DOHH2 (cell line): ENCODE measurements around the gene SMIM21.

Experiments
- H3F3A ChIP-seq: fragments of 200-600 bp; sonication (generic), shearing (Covaris generic); 2 replicates; pipeline ENCODE4 v1.6.0; 2016; ENCODE audit warnings: antibody characterized with exemption, mild to moderate bottlenecking; ENCODE audit not compliant: control insufficient read depth, insufficient read depth
- H3K27ac ChIP-seq: fragments of 200-600 bp; sonication (generic); 2 replicates; pipeline ENCODE4 v1.5.1; 2014; ENCODE audit warnings: low read depth, mild to moderate bottlenecking, low read length, moderate library complexity
- H3K27me3 ChIP-seq: fragments of 200-600 bp; sonication (generic); 2 replicates; pipeline ENCODE4 v1.6.1; 2014; ENCODE audit warnings: mild to moderate bottlenecking, low read length, mixed read lengths; ENCODE audit not compliant: control insufficient read depth
- H3K36me3 ChIP-seq: fragments of 200-600 bp; sonication (generic); 2 replicates; pipeline ENCODE4 v1.6.1; 2014; ENCODE audit warnings: mild to moderate bottlenecking, low read length, moderate library complexity, mixed read lengths; ENCODE audit not compliant: control insufficient read depth
- H3K4me1 ChIP-seq: fragments of 200-600 bp; sonication (generic); 2 replicates; pipeline ENCODE4 v1.6.1; 2014; ENCODE audit warnings: mild to moderate bottlenecking, low read length, mixed read lengths; ENCODE audit not compliant: control insufficient read depth
- H3K4me2 ChIP-seq: fragments of 200-600 bp; sonication (generic); 2 replicates; pipeline ENCODE4 v1.6.0; 2014; ENCODE audit warnings: mild to moderate bottlenecking, low read length, moderate library complexity
- H3K4me3 ChIP-seq: fragments of 200-600 bp; sonication (generic); 2 replicates; pipeline ENCODE4 v1.5.1; 2014; ENCODE audit warnings: mild to moderate bottlenecking, low read length, mixed read lengths
- H3K79me2 ChIP-seq: fragments of 200-600 bp; sonication (generic); 2 replicates; pipeline ENCODE4 v1.6.1; 2014; ENCODE audit warnings: mild to moderate bottlenecking, low read length, mixed read lengths; ENCODE audit not compliant: control insufficient read depth
- H3K9me2 ChIP-seq: fragments of 200-600 bp; sonication (generic); replicated peaks from 2 replicates; pipeline ENCODE4 v1.6.1; 2014; ENCODE audit warnings: mild to moderate bottlenecking, low read length, mixed read lengths; ENCODE audit not compliant: control insufficient read depth
- H3K9me3 ChIP-seq: fragments of 200-600 bp; sonication (generic); 2 replicates; pipeline ENCODE4 v1.6.1; 2014; ENCODE audit warnings: antibody characterized with exemption, low read length, mixed read lengths; ENCODE audit not compliant: control insufficient read depth, insufficient read depth
- H4K20me1 ChIP-seq: fragments of 200-600 bp; sonication (generic); 2 replicates; pipeline ENCODE4 v1.6.0; 2014; ENCODE audit warnings: low read depth, mild to moderate bottlenecking, antibody characterized with exemption, low read length, moderate library complexity; ENCODE audit not compliant: control insufficient read depth, insufficient read depth
- EZH2phosphoT487 ChIP-seq: fragments of 200-600 bp; sonication (generic); IDR thresholded peaks from 2 replicates; pipeline ENCODE4 v1.6.1; 2017; ENCODE audit warnings: borderline replicate concordance, mild to moderate bottlenecking, antibody characterized with exemption, low read length, moderate library complexity, mixed read lengths
- TF ChIP-seq, protein P1 (sequence below): fragments of 200-600 bp; sonication (generic); IDR thresholded peaks from one replicate; pipeline ENCODE4 v1.5.1; 2014; ENCODE audit warnings: antibody characterized with exemption, mild to moderate bottlenecking, low read depth, low read length; ENCODE audit not compliant: poor library complexity, severe bottlenecking

Gene SMIM21

GRCh38 chr18:75377926-75378325, 49.6 kb downstream of the SMIM21 start:
- no peaks in the 10 kb centered on the region for H3K36me3 ChIP-seq

DNA sequence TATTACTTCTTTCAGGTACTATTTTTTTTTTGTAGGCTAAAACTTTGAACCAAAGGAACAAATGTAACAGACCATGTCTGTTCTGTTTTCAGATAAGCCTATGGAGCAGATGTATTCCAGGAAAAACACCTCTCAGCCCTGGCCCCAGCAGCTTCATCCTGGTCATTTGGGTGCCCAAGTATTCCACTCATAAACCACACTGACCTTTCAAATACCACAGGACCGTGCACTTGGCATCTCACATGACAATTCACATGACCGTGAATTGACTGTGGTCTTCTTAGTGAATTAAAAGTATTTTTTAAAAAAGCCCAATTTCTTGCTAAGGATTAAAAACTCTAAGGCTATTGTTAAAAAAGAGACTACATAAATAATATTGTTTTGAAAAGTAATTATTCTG, 50.2 kb downstream of the SMIM21 start:
- no peak overlapping the region for H3K4me2 ChIP-seq
- H3K4me3 ChIP-seq: no peak overlapping the region
- no peaks in the 10 kb centered on the region for H3K27me3 ChIP-seq
- H3K36me3 ChIP-seq: no peaks in the 10 kb centered on the region
- no peak overlapping the region for H3K27ac ChIP-seq
- no peaks in the 10 kb centered on the region for H3K9me2 ChIP-seq
- no peaks in the 10 kb centered on the region for H3F3A ChIP-seq
- H4K20me1 ChIP-seq: no peaks in the 10 kb centered on the region
- no peaks in the 10 kb centered on the region for H3K79me2 ChIP-seq
- no peaks in the 10 kb centered on the region for H3K4me1 ChIP-seq
- H3K9me3 ChIP-seq: no peaks in the 10 kb centered on the region
- TF ChIP-seq EZH2phosphoT487: no peak
- TF ChIP-seq, protein P1, sequence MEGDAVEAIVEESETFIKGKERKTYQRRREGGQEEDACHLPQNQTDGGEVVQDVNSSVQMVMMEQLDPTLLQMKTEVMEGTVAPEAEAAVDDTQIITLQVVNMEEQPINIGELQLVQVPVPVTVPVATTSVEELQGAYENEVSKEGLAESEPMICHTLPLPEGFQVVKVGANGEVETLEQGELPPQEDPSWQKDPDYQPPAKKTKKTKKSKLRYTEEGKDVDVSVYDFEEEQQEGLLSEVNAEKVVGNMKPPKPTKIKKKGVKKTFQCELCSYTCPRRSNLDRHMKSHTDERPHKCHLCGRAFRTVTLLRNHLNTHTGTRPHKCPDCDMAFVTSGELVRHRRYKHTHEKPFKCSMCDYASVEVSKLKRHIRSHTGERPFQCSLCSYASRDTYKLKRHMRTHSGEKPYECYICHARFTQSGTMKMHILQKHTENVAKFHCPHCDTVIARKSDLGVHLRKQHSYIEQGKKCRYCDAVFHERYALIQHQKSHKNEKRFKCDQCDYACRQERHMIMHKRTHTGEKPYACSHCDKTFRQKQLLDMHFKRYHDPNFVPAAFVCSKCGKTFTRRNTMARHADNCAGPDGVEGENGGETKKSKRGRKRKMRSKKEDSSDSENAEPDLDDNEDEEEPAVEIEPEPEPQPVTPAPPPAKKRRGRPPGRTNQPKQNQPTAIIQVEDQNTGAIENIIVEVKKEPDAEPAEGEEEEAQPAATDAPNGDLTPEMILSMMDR: no peak

More at GRCh38 chr18:75377926-75378325, 49.6 kb downstream of the SMIM21 start:
- no peaks in the 10 kb centered on the region for H3K4me1 ChIP-seq
- no peaks in the 10 kb centered on the region for H3F3A ChIP-seq
- H3K27me3 ChIP-seq: peaks cover 2% of the 10 kb centered on the region; the same call in 1 of the 2 replicates
- H3K9me2 ChIP-seq: no peaks in the 10 kb centered on the region
- H3K27ac ChIP-seq: no peak overlapping the region
- no peak for TF ChIP-seq EZH2phosphoT487
- TF ChIP-seq, protein P1: no peak
- H3K4me2 ChIP-seq: no peak overlapping the region
- no peaks in the 10 kb centered on the region for H3K9me3 ChIP-seq
- no peaks in the 10 kb centered on the region for H4K20me1 ChIP-seq
- H3K4me3 ChIP-seq: no peak overlapping the region
- no peaks in the 10 kb centered on the region for H3K79me2 ChIP-seq

- no peak overlapping the region for H3K4me3 ChIP-seq
- H3K27me3 ChIP-seq: no peaks in the 10 kb centered on the region
- H3K27ac ChIP-seq: no peak overlapping the region
- no peaks in the 10 kb centered on the region for H3K9me2 ChIP-seq
- H4K20me1 ChIP-seq: no peaks in the 10 kb centered on the region
- H3K36me3 ChIP-seq: no peaks in the 10 kb centered on the region
- no peaks in the 10 kb centered on the region for H3K4me1 ChIP-seq
- TF ChIP-seq, protein P1: no peak
- no peak for TF ChIP-seq EZH2phosphoT487
- no peak overlapping the region for H3K4me2 ChIP-seq
- H3K9me3 ChIP-seq: no peaks in the 10 kb centered on the region
- H3F3A ChIP-seq: no peaks in the 10 kb centered on the region
- no peaks in the 10 kb centered on the region for H3K79me2 ChIP-seq
Measured at GRCh38 chr18:75376004-75376403, 51.5 kb downstream of the SMIM21 start.

DNA sequence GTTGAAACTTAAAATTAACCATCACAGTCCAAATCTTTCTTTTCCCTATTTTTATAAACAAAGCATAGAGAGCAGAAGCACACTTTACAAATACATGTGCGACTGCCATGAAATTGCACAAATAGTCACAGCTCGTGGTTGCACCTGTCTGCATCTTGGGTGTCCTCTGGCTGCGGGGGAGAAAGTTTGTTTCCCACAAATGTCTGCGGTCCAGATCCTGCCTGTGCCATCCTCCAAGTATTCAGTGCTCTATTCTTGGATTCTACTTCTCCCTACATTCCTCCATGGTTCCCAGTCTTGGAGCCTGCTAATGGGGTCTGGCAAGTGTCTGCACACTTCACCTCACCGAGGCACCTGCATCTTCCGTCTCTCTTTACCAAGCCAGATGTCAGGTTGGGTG, 52.2 kb downstream of the SMIM21 start:
- no peak for TF ChIP-seq EZH2phosphoT487
- TF ChIP-seq, protein P1: no peak
- H3K27me3 ChIP-seq: no peaks in the 10 kb centered on the region
- no peaks in the 10 kb centered on the region for H3K4me1 ChIP-seq
- H3K27ac ChIP-seq: no peak overlapping the region
- H3K36me3 ChIP-seq: no peaks in the 10 kb centered on the region
- H4K20me1 ChIP-seq: no peaks in the 10 kb centered on the region
- no peaks in the 10 kb centered on the region for H3F3A ChIP-seq
- H3K4me3 ChIP-seq: no peak overlapping the region
- H3K9me3 ChIP-seq: no peaks in the 10 kb centered on the region
- H3K79me2 ChIP-seq: no peaks in the 10 kb centered on the region
- H3K9me2 ChIP-seq: no peaks in the 10 kb centered on the region
- H3K4me2 ChIP-seq: no peak overlapping the region
